Activated CD8-positive, alpha-beta memory T cell treated with anti-CD3 and anti-CD28 coated beads, Interleukin-2, amount 50 U/mL, for 1 hour (primary cell): ENCODE results near the gene CEP19.
"Not testable (repeated sequence)": the region's sequence is repeated elsewhere in the genome, so short reads cannot be mapped to it uniquely, and the experiment has no call there.

Experiments
- DNase-seq: peaks from one replicate; pipeline ENCODE4 v3.0.0-alpha.2; 2020; ENCODE audit errors: extremely low read depth

CEP19 gene, protein sequence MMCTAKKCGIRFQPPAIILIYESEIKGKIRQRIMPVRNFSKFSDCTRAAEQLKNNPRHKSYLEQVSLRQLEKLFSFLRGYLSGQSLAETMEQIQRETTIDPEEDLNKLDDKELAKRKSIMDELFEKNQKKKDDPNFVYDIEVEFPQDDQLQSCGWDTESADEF

DNA sequence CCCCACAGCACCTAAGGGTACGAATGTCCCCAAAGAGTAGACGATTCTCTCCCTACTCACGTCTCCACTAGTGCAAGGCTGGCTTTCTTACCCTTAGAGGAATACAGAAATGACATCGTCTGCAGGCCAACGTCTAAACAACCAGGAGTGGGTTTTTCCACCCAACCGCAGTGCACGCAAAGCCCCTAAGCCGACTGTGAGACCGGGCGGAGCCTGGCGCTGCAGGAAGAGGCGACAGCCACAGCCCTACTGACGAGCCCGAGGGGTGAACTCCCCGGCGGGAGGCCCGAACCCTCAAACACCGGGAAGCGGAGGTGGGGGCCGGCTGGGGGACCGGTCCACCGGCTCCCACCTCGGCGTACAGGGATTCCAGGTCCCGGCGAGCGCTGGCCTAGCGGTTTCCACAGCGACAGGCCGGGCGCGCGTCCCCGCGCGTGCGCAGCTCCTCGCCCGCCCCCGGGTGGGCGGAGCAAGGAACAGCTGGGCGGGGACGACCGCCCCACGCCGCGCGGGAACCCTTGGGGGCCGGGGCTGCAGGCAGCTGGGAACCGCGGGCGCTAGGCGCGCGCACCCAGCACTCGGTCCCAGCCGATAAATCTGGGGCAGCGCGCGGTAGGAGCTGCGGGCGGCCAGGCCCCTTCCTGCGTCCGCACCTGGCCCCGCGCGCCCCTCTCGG is at the start of gene CEP19, which contains the start of gene PIGX:
Gene CEP19 (minus strand): TSS at position 413 of the 676 bp plus-strand sequence. CDS start 3,593 bp downstream, outside the sequence.
Gene PIGX (plus strand): TSS at position 540 of the 676 bp plus-strand sequence.
- peak; percentile 90 for DNase-seq

DNA sequence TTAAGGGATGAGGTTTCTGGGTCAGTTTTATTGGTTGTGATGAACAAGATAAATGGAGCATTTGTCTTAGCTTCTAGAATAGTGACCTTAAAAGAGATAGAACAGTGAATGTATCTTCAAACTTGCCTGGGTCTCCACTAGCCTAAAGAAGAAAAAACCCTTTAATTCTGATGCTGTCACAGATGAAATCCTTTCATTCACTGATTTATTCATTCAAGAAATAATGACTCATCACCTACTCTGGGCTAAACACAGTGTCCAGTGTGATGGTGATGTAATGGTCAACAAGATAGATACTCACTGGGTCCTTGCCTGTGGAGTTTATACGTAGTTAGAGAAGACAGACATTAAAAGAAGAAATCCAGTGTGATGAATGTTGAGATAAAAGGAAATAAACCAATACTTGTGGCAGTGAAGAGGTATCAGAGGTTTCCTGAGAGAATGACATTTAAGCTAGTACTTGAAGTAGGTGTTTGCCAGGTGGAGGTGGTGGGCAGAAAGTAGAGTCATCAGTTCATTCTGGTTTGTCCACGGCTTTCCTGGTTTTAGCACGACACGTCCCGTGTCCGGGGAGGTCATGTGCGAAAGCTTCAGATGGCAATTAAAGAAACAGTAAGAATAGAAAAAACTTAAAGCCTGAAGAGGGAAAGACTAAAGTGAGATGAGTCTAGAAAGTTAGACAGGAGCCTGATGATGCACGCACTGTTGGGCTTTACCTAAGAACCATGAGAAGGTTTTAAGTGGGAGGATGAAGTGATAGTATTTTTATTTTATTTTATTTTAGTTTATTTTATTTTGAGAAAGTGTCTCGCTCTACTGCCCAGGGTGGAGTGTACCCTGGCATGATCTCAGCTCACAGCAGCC is 46.1 kb upstream of the CEP19 start:
- no peak for DNase-seq

DNA sequence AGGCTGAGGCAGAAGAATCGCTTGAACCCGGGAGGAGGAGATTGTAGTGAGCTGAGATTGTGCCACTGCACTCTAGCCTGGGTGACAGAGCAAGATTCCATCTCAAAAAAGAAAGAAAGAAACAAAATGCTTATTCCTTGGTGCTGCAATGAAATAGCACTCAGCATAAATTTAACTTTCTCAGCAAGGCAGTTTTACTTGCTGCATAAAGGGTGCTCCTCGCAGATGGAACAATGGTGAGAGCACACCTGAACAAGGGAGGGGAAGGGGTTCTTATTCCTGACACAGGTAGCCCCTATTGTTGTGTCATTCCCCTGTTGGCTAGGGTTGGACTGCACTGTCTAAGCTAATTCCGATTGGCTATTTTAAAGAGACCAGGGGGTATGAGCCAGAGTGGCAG is 44.7 kb upstream of the CEP19 start:
- DNase-seq, result no peak

DNA sequence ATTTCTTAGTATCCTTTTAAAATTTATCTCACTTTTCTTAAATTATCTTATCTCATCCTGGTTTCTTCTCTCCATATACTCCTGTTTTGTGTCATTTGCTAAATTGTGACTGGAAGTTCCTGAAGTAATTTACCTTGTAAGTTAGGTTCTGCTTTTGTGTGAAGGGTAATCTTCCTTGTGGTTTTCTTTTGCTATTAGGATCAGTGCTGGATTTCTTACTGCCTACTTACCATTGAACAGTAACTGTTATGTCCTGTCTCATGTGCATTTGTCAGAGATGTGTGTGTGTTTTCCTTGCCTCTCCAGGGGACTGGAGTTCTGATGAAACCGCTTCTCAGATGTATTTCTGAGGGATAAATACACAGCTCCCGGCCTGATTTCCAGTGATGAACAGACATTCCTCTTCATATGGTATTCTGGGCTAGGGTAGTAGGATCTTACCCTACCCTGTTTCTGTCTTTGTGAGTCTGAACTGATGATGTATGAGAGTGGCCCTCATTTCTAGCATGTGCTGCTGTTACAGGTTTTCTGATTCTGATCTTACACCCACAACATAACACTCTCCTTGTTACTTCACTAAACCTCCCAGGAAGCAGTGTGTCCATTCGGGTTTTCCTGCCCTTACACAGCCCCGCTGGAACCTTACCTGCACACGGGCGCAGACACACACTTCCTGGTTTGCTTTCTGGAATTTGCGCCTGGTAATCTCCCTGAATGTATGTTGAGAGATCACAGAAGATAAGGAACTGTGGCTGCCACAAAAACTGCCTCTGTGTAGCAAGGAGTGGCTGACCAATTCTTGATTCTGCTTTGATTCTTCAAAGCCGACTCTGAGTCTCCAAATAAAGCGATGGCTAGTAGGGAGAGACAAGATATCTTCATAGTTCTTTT is 42.3 kb upstream of the CEP19 start:
- no peak for DNase-seq

- DNase-seq, result no peak
These were observed 41.2 kb upstream of the CEP19 start for GRCh38 chr3:196753201-196753600.

GRCh38 chr3:196749125-196749524 is 37.1 kb upstream of the CEP19 start:
- no peak for DNase-seq

DNA sequence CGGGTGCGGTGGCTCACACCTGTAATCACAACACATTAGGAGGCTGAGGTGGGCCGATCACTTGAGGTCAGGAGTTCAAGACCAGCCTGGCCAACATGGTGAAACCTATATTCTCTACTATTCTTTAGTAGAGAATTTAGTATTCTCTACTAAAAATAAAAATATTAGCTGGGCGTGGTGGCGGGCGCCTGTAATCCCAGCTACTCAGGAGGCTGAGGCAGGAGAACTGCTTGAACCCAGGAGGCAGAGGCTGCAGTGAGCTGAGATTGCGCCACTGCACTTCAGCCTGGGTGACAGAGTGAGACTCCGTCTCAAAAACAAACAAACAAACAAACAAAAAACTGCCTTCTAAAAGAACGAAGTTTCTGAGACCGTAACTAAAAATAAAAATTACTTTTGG is 31.5 kb upstream of the CEP19 start:
- not testable (repeated sequence) for DNase-seq

DNA sequence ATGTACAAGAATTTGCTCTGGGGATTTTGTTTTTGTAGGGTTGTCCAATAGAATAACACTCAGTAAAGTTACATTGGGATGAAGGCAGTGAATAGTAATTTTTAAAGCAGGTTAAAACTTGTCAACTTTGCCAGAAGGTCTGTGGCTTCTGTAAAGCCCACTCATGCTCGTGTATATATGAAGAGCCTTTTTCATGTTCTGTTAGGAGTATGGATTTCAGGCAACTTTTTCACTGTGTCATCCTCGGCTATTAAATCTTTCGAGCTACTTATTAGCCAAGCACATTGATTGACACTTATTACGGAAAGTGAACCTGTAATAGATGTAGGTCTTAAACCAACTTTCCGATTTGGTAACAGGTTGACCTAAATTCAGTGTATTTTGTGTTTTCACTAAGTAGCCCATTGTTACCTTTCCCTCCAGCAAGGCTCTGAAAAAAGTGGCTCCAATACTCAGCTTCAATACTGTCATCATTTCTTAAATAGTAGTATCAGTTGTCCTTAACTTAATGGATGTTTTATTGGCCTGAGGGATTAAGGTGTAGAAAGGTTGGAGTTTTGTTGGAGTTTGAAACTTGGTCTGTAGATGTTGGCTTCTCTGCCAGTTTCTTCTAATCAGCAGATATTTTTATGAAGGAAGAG is 29.3 kb upstream of the CEP19 start:
- no peak for DNase-seq

- peak; percentile 21 for DNase-seq
These were observed 28.6 kb upstream of the CEP19 start for GRCh38 chr3:196740481-196741248.

GRCh38 chr3:196739671-196740480 is 27.8 kb upstream of the CEP19 start, which contains the start of gene PAK2:
Gene PAK2, plus strand, starts transcription at chr3:196739857. Its CDS starts 42,790 bp downstream, at chr3:196782647.
- peak; percentile 65 for DNase-seq

DNA sequence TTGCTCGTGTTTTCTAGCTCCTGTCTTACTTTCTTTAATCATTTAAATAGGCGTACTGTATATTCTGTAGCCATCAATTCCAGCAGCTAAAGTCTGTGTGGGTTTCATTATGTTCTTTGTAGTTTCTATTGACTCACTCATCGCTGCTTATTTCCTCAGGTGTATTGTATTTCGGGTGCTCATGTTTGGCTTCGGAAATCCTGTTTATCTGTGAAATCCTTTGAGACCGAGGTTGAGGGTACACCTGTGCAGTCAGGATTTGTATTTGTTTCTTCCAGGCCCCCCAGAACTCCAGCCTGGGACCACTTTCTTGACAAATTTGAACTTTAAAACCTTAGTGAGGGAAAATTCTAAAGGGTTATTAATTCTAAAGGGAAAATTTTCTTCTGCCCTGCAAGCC is 25.6 kb upstream of the CEP19 start:
- no peak for DNase-seq

- DNase-seq, result no peak
These were observed 24.8 kb upstream of the CEP19 start for GRCh38 chr3:196736670-196737374.

DNA sequence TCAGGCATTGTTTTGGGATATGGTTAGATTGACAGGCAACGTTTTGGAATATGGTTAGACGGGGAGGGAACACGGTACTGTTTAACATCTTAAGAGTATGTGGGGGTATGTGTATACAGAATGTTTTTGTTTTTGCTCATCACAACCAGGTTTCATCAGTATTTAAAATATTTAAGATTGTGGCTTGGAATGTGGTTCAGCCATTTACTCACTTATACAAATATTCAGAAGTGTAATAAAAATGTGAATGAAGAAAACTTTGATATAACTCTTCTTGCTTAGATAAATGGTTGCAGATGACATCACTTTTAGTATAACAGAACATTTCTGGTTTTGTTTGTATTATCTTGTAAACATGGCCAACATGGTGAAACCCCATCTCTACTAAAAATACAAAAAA is 23.7 kb upstream of the CEP19 start:
- DNase-seq, result no peak

DNA sequence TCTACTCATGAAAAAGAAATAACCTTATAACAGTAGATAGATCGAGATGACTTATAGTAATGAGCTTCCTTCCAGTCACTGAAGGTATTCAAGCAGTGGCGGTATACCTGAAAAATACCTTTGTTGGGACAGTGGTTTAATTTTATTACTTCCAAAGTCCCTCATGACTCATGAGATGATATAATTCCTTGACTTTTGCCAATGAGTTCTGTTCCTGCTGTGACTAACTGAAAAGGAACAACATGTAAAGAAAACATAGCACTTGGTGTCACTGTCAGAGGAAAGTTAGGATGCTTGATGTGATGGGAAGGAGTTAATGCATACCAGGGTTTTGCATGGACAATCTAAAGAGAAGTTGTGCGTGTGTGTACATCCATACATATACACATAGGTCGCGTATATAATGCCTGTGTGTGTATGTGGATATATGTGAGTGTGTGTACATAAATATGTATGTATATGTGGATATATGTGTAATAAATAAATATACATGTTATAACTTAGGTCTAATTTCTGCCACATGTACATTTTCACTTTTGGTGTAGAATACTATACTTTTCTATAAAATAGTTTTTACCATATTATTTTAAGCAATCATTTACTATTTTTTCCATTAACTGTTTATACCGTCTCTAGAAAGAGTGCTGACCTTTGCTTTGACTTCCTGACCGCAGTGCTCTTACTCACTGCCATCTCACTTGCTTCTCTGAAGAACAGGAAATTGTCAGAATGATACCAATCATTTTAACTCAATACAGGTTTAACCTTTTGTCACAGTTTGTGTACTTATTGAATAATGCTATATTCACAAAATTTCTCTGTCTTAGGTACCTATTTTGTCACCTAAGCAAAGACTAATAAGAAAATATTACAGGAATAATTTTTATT is 15.0 kb upstream of the CEP19 start:
- no peak for DNase-seq

GRCh38 chr3:196721097-196721496 is 9.0 kb upstream of the CEP19 start:
- no peak for DNase-seq

- not testable (repeated sequence) for DNase-seq
These were observed 5.1 kb upstream of the CEP19 start for GRCh38 chr3:196717162-196717561.

GRCh38 chr3:196712514-196713413 is 714 bp upstream of the CEP19 start:
- peak; percentile 21 for DNase-seq
